OCI-LY3 (cell line): ENCODE results near the gene KCNG3.

ENCODE experiments used
- H2AFZ ChIP-seq: fragments of 200-600, 300-600 bp; shearing (Covaris generic); 2 replicates; pipeline ENCODE4 v1.6.0; 2014; ENCODE audit warnings: antibody characterized with exemption, low read depth, low read length
- H3K27ac ChIP-seq: fragments of 200-600, 300-600 bp; sonication (generic); 2 replicates; pipeline ENCODE4 v1.5.1; 2014; ENCODE audit warnings: mild to moderate bottlenecking, low read length, moderate library complexity, mixed read lengths
- H3K27me3 ChIP-seq: fragments of 200-600, 300-600 bp; sonication (generic); 2 replicates; pipeline ENCODE4 v1.6.1; 2014; ENCODE audit warnings: low read depth, low read length, mixed read lengths
- H3K36me3 ChIP-seq: fragments of 200-600, 300-600 bp; sonication (generic); replicated peaks from 2 replicates; pipeline ENCODE3; 2014; ENCODE audit warnings: low read depth, low read length, mixed read lengths
- H3K4me1 ChIP-seq: fragments of 300-600, 200-600 bp; sonication (generic); 2 replicates; pipeline ENCODE4 v1.6.1; 2014; ENCODE audit warnings: low read length, mixed read lengths
- H3K4me2 ChIP-seq: fragments of 200-600, 300-600 bp; sonication (generic); 2 replicates; pipeline ENCODE4 v1.6.1; 2014; ENCODE audit warnings: low read length, mixed read lengths
- H3K4me3 ChIP-seq: fragments of 300-600, 200-600 bp; sonication (generic); 2 replicates; pipeline ENCODE4 v1.5.1; 2014; ENCODE audit warnings: antibody characterized with exemption, mild to moderate bottlenecking, low read length, moderate library complexity
- H3K79me2 ChIP-seq: fragments of 300-600, 200-600 bp; shearing (Covaris generic); 2 replicates; pipeline ENCODE4 v1.6.1; 2014; ENCODE audit warnings: mild to moderate bottlenecking, low read length, mixed read lengths
- H3K9ac ChIP-seq: fragments of 300-600, 200-600 bp; shearing (Covaris generic); 2 replicates; pipeline ENCODE4 v1.6.0; 2014; ENCODE audit warnings: mild to moderate bottlenecking, low read length, moderate library complexity
- H3K9me3 ChIP-seq: fragments of 200-600, 300-600 bp; shearing (Covaris generic); 2 replicates; pipeline ENCODE4 v1.6.1; 2014; ENCODE audit warnings: low read length, mixed read lengths; ENCODE audit not compliant: insufficient read depth
- H4K20me1 ChIP-seq: fragments of 200-600, 300-600 bp; sonication (generic); 2 replicates; pipeline ENCODE4 v1.6.1; 2016; ENCODE audit warnings: low read length, mixed read lengths; ENCODE audit not compliant: insufficient read depth
- CTCF ChIP-seq: fragments of 200-600, 300-600 bp; sonication (generic); IDR thresholded peaks from 2 replicates; pipeline ENCODE4 v1.5.1; 2014; ENCODE audit warnings: antibody characterized with exemption, low read length, low read depth
- EZH2phosphoT487 ChIP-seq: fragments of 200-600 bp; shearing (Covaris generic); IDR thresholded peaks from 2 replicates; pipeline ENCODE4 v1.6.1; 2018; ENCODE audit warnings: antibody characterized with exemption, mixed run types, low read depth

The KCNG3 gene

GRCh38 chr2:42457011-42457410 lies 36.8 kb downstream of the KCNG3 start:
- Histone ChIP-seq H3K27me3 (peaks cover 3% of the 10 kb centered on the region; the same call in 1 of the 2 replicates), H4K20me1 (no peaks in the 10 kb centered on the region), H3K4me2 (no peak overlapping the region), H3K79me2 (no peaks in the 10 kb centered on the region), H2AFZ (no peak overlapping the region), H3K9ac (no peak overlapping the region), H3K27ac (no peak overlapping the region), H3K4me3 (no peak overlapping the region), H3K4me1 (no peaks in the 10 kb centered on the region), H3K9me3 (no peaks in the 10 kb centered on the region), H3K36me3 (no peaks in the 10 kb centered on the region)
- TF ChIP-seq EZH2phosphoT487 (no peak), CTCF (no peak)

- H3K9ac ChIP-seq, result no peak overlapping the region
- TF ChIP-seq EZH2phosphoT487, result no peak
These were observed 37.5 kb downstream of the KCNG3 start for GRCh38 chr2:42456126-42456839.

GRCh38 chr2:42452545-42452944 lies 41.2 kb downstream of the KCNG3 start:
- no peaks in the 10 kb centered on the region for H3K79me2 ChIP-seq
- no peaks in the 10 kb centered on the region for H3K36me3 ChIP-seq
- H3K9ac ChIP-seq, result no peak overlapping the region
- H3K4me1 ChIP-seq, result no peaks in the 10 kb centered on the region
- no peaks in the 10 kb centered on the region for H3K27me3 ChIP-seq
- H3K27ac ChIP-seq, result no peak overlapping the region
- H3K4me3 ChIP-seq, result no peak overlapping the region
- H3K9me3 ChIP-seq, result no peaks in the 10 kb centered on the region
- H4K20me1 ChIP-seq, result no peaks in the 10 kb centered on the region
- no peak overlapping the region for H2AFZ ChIP-seq
- TF ChIP-seq CTCF, result no peak
- H3K4me2 ChIP-seq, result no peak overlapping the region

More at GRCh38 chr2:42456126-42456839, 37.5 kb downstream of the KCNG3 start:
- Histone ChIP-seq H2AFZ (no peak overlapping the region), H3K27me3 (no peaks in the 10 kb centered on the region; the same call in 1 of the 2 replicates), H3K4me1 (no peaks in the 10 kb centered on the region), H4K20me1 (no peaks in the 10 kb centered on the region), H3K27ac (no peak overlapping the region), H3K4me2 (no peak overlapping the region), H3K79me2 (no peaks in the 10 kb centered on the region), H3K9me3 (no peaks in the 10 kb centered on the region), H3K36me3 (no peaks in the 10 kb centered on the region), H3K4me3 (no peak overlapping the region)

GRCh38 chr2:42450136-42450535 lies 43.6 kb downstream of the KCNG3 start:
- no peak for TF ChIP-seq EZH2phosphoT487
- no peak for TF ChIP-seq CTCF
- H3K36me3 ChIP-seq, result no peaks in the 10 kb centered on the region
- no peak overlapping the region for H3K4me3 ChIP-seq
- no peak overlapping the region for H3K9ac ChIP-seq
- no peaks in the 10 kb centered on the region for H4K20me1 ChIP-seq
- no peak overlapping the region for H3K4me2 ChIP-seq
- H3K4me1 ChIP-seq, result no peaks in the 10 kb centered on the region
- no peak overlapping the region for H2AFZ ChIP-seq
- H3K27me3 ChIP-seq, result no peaks in the 10 kb centered on the region
- no peaks in the 10 kb centered on the region for H3K9me3 ChIP-seq
- no peak overlapping the region for H3K27ac ChIP-seq
- no peaks in the 10 kb centered on the region for H3K79me2 ChIP-seq
